CD4-positive, alpha-beta T cell treated with Interleukin-15 for 1 hour (primary cell): ENCODE measurements around the gene RPS6KC1.
"Not testable (repeated sequence)": the region's sequence is repeated elsewhere in the genome, so short reads cannot be mapped to it uniquely, and the experiment has no call there.

Experiments used
- DNase-seq: peaks from one replicate; pipeline ENCODE4 v3.0.0-alpha.2; 2020

Gene RPS6KC1

GRCh38 chr1:213054733-213055591 is 3.9 kb downstream of the RPS6KC1 start:
- no peak for DNase-seq

- no peak for DNase-seq
Observed at GRCh38 chr1:213055767-213056166, 4.7 kb downstream of the RPS6KC1 start.

- DNase-seq, result no peak
Observed at GRCh38 chr1:213057264-213058059, 6.4 kb downstream of the RPS6KC1 start.

GRCh38 chr1:213060836-213061235 is 9.8 kb downstream of the RPS6KC1 start:
- DNase-seq, result no peak

- DNase-seq, result no peak
Observed at GRCh38 chr1:213061263-213061662, 10.2 kb downstream of the RPS6KC1 start.

GRCh38 chr1:213065800-213066199 is 14.8 kb downstream of the RPS6KC1 start:
- DNase-seq, result no peak

- DNase-seq, result no peak
Observed at GRCh38 chr1:213066363-213066762, 15.3 kb downstream of the RPS6KC1 start.

GRCh38 chr1:213067352-213067751 is 16.3 kb downstream of the RPS6KC1 start:
- DNase-seq, result no peak

GRCh38 chr1:213070406-213070805 is 19.4 kb downstream of the RPS6KC1 start:
- no peak for DNase-seq

GRCh38 chr1:213075725-213076124 is 24.7 kb downstream of the RPS6KC1 start:
- DNase-seq, result no peak

- DNase-seq, result no peak
Observed at GRCh38 chr1:213082420-213083111, 31.5 kb downstream of the RPS6KC1 start.

- no peak for DNase-seq
Observed at GRCh38 chr1:213083112-213083445, 32.0 kb downstream of the RPS6KC1 start.

GRCh38 chr1:213087911-213088310 is 36.9 kb downstream of the RPS6KC1 start:
- no peak for DNase-seq

GRCh38 chr1:213089924-213090677 is 39.1 kb downstream of the RPS6KC1 start:
- no peak for DNase-seq

GRCh38 chr1:213094446-213094845 is 43.4 kb downstream of the RPS6KC1 start:
- DNase-seq, result no peak

GRCh38 chr1:213095467-213095866 is 44.4 kb downstream of the RPS6KC1 start:
- no peak for DNase-seq

- DNase-seq, result no peak
Observed at GRCh38 chr1:213099682-213100399, 48.8 kb downstream of the RPS6KC1 start.

GRCh38 chr1:213100565-213100964 is 49.5 kb downstream of the RPS6KC1 start:
- not testable (repeated sequence) for DNase-seq

GRCh38 chr1:213103377-213104306 is 52.6 kb downstream of the RPS6KC1 start:
- DNase-seq, result no peak

- no peak for DNase-seq
Observed at GRCh38 chr1:213104604-213105003, 53.6 kb downstream of the RPS6KC1 start.

GRCh38 chr1:213106298-213106697 is 55.3 kb downstream of the RPS6KC1 start:
- DNase-seq, result no peak
